Thyroid gland (tissue), 4 donors: Measurements from ENCODE around the gene SUSD4.

Source experiments
- CTCF ChIP-seq, 6 experiments: fragments of 200-600 bp in 3 of 6; fragments of 450-650 bp in 3 of 6; sonication (generic) in 3 of 6; IDR thresholded peaks; one replicate each; pipeline ENCODE4 v1.5.1; 2016 to 2019; ENCODE audit warnings: antibody characterized with exemption in 6 of 6, mild to moderate bottlenecking in 2 of 6, inconsistent platforms in 1 of 6, moderate library complexity in 1 of 6
- POLR2A ChIP-seq, 2 donors: fragments of 450-650 bp; IDR thresholded peaks; one replicate each; pipeline ENCODE4 v1.6.1; 2017; ENCODE audit warnings: antibody characterized with exemption in 2 of 2, mild to moderate bottlenecking in 2 of 2, moderate library complexity in 1 of 2

DNA sequence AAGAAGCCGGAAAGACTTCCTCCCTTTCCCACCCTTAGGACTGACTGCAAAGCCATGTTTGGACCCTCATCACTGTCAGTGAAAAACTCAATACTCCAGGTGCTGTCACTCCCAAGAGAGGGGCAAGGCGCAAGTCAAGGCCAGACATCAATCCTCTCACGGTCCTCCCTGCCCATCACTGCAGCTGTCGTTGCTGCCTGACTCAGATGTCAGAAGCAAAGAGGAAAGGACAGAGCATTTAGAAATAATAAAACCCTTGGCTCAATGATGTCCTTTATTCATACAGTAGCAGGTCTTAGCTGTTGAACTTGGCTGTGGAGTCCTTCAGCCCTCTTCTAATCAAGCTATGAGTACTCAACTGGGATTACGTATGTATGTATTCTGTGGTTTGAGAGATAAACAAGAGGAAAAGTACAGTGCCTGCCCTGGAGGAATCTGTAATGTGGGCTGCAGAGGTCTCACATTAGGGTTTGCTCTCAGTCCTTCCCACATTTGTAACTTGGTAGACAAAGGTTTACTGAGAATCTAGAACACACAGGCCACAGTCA is 13.5 kb downstream of the SUSD4 start:
- TF ChIP-seq CTCF (IDR thresholded peaks at IDR 0.05) (no peak), POLR2A (IDR thresholded peaks at IDR 0.05) (no peak)
